Neural progenitor cell (in vitro differentiated cells): ENCODE data around the gene CD9. TPM values are rescaled to one million over a fixed set of nuclear protein-coding genes. Genes with fewer than 3 reads are reported as not detected.
A peak's percentile ranks its signal among the peaks of the same experiment; 100 is the strongest.

ENCODE experiments used
- DNase-seq: peaks from one replicate; pipeline ENCODE4 v3.0.0-alpha.2; 2016; ENCODE audit warnings: low spot score
- H2AFZ ChIP-seq: fragments of 200-600 bp; sonication (generic); replicated peaks from 2 replicates; pipeline ENCODE4 v1.6.1; 2016; ENCODE audit warnings: antibody characterized with exemption
- H3F3A ChIP-seq: fragments of 200-600 bp; sonication (generic); 2 replicates; pipeline ENCODE4 v1.6.1; 2016; ENCODE audit warnings: antibody characterized with exemption, low read depth
- H3K27ac ChIP-seq: fragments of 200-600 bp; sonication (generic); 2 replicates; pipeline ENCODE4 v1.5.1; 2016; ENCODE audit warnings: mild to moderate bottlenecking
- H3K27me3 ChIP-seq: fragments of 200-600 bp; sonication (generic); 2 replicates; pipeline ENCODE4 v1.6.1; 2016; ENCODE audit warnings: mild to moderate bottlenecking, moderate library complexity
- H3K36me3 ChIP-seq: fragments of 200-600 bp; sonication (generic); 2 replicates; pipeline ENCODE4 v1.5.1; 2016
- H3K4me1 ChIP-seq: fragments of 200-600 bp; sonication (generic); 2 replicates; pipeline ENCODE4 v1.6.1; 2016; ENCODE audit warnings: mixed run types
- H3K4me2 ChIP-seq: fragments of 200-600 bp; sonication (generic); 2 replicates; pipeline ENCODE4 v1.6.1; 2016
- H3K4me3 ChIP-seq: fragments of 200-600 bp; sonication (generic); 2 replicates; pipeline ENCODE4 v1.5.1; 2016
- H3K79me2 ChIP-seq: fragments of 200-600 bp; sonication (generic); 2 replicates; pipeline ENCODE4 v1.6.1; 2016; ENCODE audit warnings: low read depth
- H3K9ac ChIP-seq: fragments of 200-600 bp; sonication (generic); 2 replicates; pipeline ENCODE4 v1.6.1; 2016
- H3K9me3 ChIP-seq: fragments of 200-600 bp; sonication (generic); 2 replicates; pipeline ENCODE4 v1.5.1; 2016; ENCODE audit warnings: low read depth
- H4K20me1 ChIP-seq: fragments of 200-600 bp; sonication (generic); 2 replicates; pipeline ENCODE4 v1.6.1; 2016; ENCODE audit warnings: low read depth
- H3K27ac Mint-ChIP-seq: 3 replicates; pipeline ENCODE4 v1.8.0; 2021; ENCODE audit warnings: mixed read lengths
- H3K27me3 Mint-ChIP-seq: 2 replicates; pipeline ENCODE4 v1.8.0; 2022; ENCODE audit warnings: low read depth, mild to moderate bottlenecking, inconsistent platforms, moderate library complexity, mixed read lengths; ENCODE audit not compliant: insufficient read depth
- H3K36me3 Mint-ChIP-seq: 3 replicates; pipeline ENCODE4 v1.8.0; 2021; ENCODE audit warnings: mixed read lengths
- H3K4me1 Mint-ChIP-seq: 3 replicates; pipeline ENCODE4 v1.8.0; 2021; ENCODE audit warnings: mixed read lengths
- H3K4me3 Mint-ChIP-seq: 3 replicates; pipeline ENCODE4 v1.8.0; 2021; ENCODE audit warnings: mild to moderate bottlenecking, moderate library complexity, mixed read lengths
- H3K9me3 Mint-ChIP-seq: 3 replicates; pipeline ENCODE4 v1.8.0; 2020; ENCODE audit warnings: mixed read lengths
- EZH2 ChIP-seq: fragments of 200-600 bp; sonication (generic); IDR thresholded peaks from 2 replicates; pipeline ENCODE4 v1.6.1; 2017; ENCODE audit warnings: antibody characterized with exemption, mild to moderate bottlenecking, moderate library complexity
- EZH2phosphoT487 ChIP-seq: fragments of 200-600 bp; sonication (generic); IDR thresholded peaks from 2 replicates; pipeline ENCODE4 v1.6.1; 2017; ENCODE audit warnings: antibody characterized with exemption
- total RNA-seq: library from RNA; depleted of rRNA; stranded (reverse); fragments of >200 nt; gene quantifications from 2 replicates; pipeline ENCODE4 v1.2.3, GENCODE V29; 2015; ENCODE audit warnings: low replicate concordance
- TF ChIP-seq, protein P1 (sequence below): fragments of 200-600 bp; sonication (generic); IDR thresholded peaks from 2 replicates; pipeline ENCODE4 v1.5.1; 2017; ENCODE audit warnings: antibody characterized with exemption, mild to moderate bottlenecking

CD9 gene
- total RNA-seq, 1 donor from 2014 or later: 3.6 TPM

DNA sequence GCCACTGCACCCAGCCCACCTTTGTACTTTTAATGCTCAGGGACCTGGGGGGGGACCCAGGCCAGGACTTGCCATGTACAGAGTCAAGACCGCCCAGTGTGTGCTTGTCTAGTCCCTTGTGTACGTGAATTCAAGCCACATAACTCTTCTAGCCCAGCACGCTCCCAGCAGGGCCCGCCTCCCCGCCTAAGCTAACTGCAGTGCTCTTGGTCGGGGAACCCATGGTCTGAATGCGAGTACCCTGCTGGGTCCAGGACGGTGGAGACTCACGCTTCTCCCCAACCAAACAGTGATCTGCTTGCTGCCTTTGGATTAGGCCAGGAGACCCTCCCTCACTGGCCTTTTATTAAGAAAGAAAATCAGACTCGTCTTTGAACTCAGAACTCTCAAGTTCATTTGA is 23.3 kb downstream of the CD9 start:
- no peak for DNase-seq
- Histone ChIP-seq H3K27me3 (no peaks in the 10 kb centered on the region), H3K79me2 (no peaks in the 10 kb centered on the region), H2AFZ (no peak overlapping the region), H3K9ac (no peak overlapping the region), H3K27ac (no peak overlapping the region), H4K20me1 (no peaks in the 10 kb centered on the region), H3K4me1 (peaks cover 14% of the 10 kb centered on the region), H3K4me3 (no peak overlapping the region), H3K36me3 (no peaks in the 10 kb centered on the region), H3K4me2 (no peak overlapping the region), H3F3A (peaks cover 6% of the 10 kb centered on the region), H3K9me3 (no peaks in the 10 kb centered on the region)
- Mint-ChIP-seq H3K27ac (no peak overlapping the region), H3K4me3 (peak overlapping the region; percentile 38), H3K27me3 (peaks cover 22% of the 10 kb centered on the region), H3K9me3 (no peaks in the 10 kb centered on the region), H3K36me3 (no peaks in the 10 kb centered on the region), H3K4me1 (peaks cover 64% of the 10 kb centered on the region)
- no peak for TF ChIP-seq EZH2phosphoT487
- TF ChIP-seq, protein P1, sequence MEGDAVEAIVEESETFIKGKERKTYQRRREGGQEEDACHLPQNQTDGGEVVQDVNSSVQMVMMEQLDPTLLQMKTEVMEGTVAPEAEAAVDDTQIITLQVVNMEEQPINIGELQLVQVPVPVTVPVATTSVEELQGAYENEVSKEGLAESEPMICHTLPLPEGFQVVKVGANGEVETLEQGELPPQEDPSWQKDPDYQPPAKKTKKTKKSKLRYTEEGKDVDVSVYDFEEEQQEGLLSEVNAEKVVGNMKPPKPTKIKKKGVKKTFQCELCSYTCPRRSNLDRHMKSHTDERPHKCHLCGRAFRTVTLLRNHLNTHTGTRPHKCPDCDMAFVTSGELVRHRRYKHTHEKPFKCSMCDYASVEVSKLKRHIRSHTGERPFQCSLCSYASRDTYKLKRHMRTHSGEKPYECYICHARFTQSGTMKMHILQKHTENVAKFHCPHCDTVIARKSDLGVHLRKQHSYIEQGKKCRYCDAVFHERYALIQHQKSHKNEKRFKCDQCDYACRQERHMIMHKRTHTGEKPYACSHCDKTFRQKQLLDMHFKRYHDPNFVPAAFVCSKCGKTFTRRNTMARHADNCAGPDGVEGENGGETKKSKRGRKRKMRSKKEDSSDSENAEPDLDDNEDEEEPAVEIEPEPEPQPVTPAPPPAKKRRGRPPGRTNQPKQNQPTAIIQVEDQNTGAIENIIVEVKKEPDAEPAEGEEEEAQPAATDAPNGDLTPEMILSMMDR: no peak
- TF ChIP-seq EZH2: no peak

DNA sequence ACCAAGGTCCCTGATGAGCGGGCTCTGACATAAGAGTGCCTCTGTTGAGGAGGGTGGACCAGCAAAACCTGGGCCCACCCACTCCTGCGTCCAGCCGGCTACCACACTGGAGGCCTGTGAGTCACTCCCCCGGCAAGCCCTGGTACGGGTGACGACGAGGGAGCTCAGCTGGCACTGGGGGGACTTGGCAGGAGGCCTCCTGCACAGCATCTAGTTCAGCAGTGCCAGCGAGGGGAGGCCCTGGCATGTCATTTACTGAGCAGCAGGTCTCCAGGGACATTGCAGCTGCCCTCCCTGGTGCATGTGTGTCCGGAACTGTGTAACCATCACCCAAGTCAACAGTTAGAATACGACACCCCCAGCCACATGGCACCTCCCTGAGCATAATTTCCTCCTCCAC is 24.4 kb downstream of the CD9 start:
- no peaks in the 10 kb centered on the region for H3K36me3 ChIP-seq
- no peaks in the 10 kb centered on the region for H4K20me1 ChIP-seq
- H3K27me3 ChIP-seq: no peaks in the 10 kb centered on the region
- peaks cover 72% of the 10 kb centered on the region for H3K4me1 Mint-ChIP-seq
- no peaks in the 10 kb centered on the region for H3K36me3 Mint-ChIP-seq
- H3K4me1 ChIP-seq: peaks cover 20% of the 10 kb centered on the region
- no peaks in the 10 kb centered on the region for H3K9me3 ChIP-seq
- no peak for DNase-seq
- H3K9me3 Mint-ChIP-seq: no peaks in the 10 kb centered on the region
- H3K79me2 ChIP-seq: no peaks in the 10 kb centered on the region
- no peak overlapping the region for H3K4me3 ChIP-seq
- H3K27ac ChIP-seq: no peak overlapping the region
- no peak overlapping the region for H3K9ac ChIP-seq
- no peak overlapping the region for H2AFZ ChIP-seq
- no peak overlapping the region for H3K4me2 ChIP-seq
- H3K4me3 Mint-ChIP-seq: no peak overlapping the region
- H3K27me3 Mint-ChIP-seq: peaks cover 17% of the 10 kb centered on the region
- TF ChIP-seq, protein P1: no peak
- no peak for TF ChIP-seq EZH2
- no peak for TF ChIP-seq EZH2phosphoT487
- peak overlapping the region; percentile 84 for H3K27ac Mint-ChIP-seq
- H3F3A ChIP-seq: peaks cover 6% of the 10 kb centered on the region

DNA sequence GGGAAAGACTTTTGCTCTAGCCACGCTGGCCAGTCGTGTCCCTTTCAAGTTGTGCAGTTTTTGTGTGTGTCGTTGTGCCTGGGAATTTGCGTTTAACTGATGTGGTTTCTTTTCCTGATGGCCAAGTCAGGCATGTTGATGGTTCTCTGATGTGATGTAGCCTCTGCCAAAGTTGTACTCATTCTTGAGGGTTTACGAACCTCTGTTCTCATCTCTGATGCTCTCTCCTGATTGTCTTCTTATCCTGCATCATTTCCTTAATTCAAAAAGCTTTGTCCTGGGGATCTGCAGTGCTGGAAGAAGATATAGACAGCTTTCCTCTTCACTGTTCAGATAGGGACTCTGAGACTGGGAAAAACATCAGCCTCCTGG is 25.4 kb downstream of the CD9 start:
- H3K4me3 Mint-ChIP-seq: no peak overlapping the region
- Histone ChIP-seq H3K4me1 (peaks cover 29% of the 10 kb centered on the region), H3K27me3 (no peaks in the 10 kb centered on the region), H3K36me3 (no peaks in the 10 kb centered on the region), H3K9me3 (no peaks in the 10 kb centered on the region), H3K79me2 (no peaks in the 10 kb centered on the region), H3K4me2 (no peak overlapping the region), H3K4me3 (no peak overlapping the region), H3F3A (peaks cover 6% of the 10 kb centered on the region), H4K20me1 (no peaks in the 10 kb centered on the region), H3K27ac (no peak overlapping the region), H3K9ac (no peak overlapping the region), H2AFZ (no peak overlapping the region)
- DNase-seq: no peak
- H3K4me1 Mint-ChIP-seq: peaks cover 74% of the 10 kb centered on the region
- H3K9me3 Mint-ChIP-seq: no peaks in the 10 kb centered on the region
- no peaks in the 10 kb centered on the region for H3K36me3 Mint-ChIP-seq
- H3K27me3 Mint-ChIP-seq: peaks cover 9% of the 10 kb centered on the region
- peak overlapping the region; percentile 13 for H3K27ac Mint-ChIP-seq
- TF ChIP-seq, protein P1: no peak
- no peak for TF ChIP-seq EZH2
- TF ChIP-seq EZH2phosphoT487: no peak
